GDM1 (cell line): Measurements from ENCODE around the gene GDAP1L1.

Source experiments
- DNase-seq: peaks from one replicate; lab custom pipeline; 2025; lab: John Stamatoyannopoulos, UW

Gene GDAP1L1

DNA sequence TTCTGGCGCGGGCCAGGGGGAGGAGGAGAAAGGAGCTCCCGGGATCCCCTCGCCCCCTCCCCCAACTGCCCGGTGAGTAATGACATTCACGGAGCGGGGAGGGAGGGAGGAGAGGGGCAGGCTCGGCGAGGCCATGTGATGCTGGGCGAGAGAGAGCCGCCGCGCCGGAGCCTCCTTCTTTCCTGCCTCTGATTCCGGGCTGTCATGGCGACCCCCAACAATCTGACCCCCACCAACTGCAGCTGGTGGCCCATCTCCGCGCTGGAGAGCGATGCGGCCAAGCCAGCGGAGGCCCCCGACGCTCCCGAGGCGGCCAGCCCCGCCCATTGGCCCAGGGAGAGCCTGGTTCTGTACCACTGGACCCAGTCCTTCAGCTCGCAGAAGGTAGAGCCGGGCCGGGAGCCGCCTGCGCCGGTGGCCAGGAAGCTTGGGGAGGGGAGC lies at the start of gene GDAP1L1:
GDAP1L1 (plus strand) TSS at position 178 of the 441 bp plus-strand sequence; CDS start at position 205, 27 bp downstream.
- DNase-seq = no peak

DNA sequence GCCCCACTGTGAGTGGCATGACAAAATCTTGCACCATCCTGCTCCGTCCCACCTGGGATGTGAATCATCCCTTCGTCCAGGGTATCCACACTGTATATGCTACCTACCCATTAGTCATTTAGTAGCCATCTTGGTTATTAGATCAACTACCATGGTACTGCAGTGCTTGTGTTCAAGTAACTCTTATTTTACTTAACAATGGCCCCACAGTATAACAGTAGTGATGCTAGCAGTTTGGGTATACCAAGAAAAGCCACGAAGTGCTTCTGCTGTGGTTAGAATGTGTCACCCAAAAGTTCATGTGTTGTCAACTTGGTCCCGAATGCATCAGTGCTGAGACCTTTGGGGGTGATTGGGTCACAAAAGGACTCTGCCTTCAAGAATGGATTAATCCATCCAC lies 48.2 kb upstream of the GDAP1L1 start:
- DNase-seq = no peak

DNA sequence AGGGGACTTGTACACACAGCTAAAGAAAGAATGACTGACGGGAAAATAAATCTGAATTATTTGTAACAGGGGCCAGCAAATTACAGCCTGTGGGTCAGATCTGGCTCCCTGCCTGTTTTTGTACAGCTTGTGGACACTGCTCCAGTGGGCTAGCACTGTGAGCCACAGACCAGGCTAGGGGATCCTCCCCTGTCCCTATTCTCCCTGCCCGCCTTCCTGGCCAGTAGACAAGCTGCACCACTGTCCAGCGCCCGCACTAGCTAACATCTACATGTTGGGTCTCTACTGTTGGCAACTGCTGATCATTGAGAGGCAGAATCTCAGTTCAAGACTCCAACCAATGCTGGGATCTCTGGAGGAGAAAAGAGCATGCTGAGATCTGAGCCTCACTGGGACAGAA lies 47.2 kb upstream of the GDAP1L1 start:
- no peak for DNase-seq

DNA sequence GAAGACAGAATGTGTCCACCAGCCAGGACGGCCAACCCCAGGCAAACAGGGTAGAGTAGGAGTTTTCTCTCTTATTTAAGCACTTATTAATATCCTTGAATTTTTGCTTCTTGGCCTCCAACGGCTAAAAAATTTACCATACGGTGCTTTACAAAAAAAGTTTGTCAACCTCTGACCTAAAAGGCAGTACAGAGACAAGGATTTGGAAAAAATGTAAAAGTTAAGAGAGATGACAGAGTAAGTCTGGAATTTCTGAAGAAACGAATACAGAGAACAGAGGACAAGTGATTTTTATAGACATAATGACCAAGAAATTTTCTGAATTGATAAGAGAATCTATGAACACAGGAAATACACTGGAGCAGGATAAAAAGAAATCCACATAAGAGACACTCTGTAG lies 46.7 kb upstream of the GDAP1L1 start:
- DNase-seq = no peak

DNA sequence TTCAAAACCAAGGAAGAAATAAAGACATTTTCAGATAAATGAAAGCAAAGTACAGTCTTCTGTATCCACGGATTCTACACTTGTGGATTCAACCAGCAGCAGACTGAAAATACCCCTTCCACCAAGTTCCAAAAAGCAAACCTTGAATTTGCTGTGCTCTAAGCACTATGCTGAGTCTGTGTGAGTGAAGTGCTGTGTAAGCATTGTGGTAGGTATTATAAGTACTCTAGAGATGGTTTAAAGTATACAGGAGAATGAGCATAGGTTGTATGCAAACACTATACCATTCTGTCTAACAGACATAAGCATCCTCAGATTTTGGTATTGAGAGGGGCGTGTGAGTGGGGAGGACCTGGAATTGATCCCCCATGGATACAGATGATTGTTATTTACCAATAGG lies 46.1 kb upstream of the GDAP1L1 start:
- no peak for DNase-seq

DNA sequence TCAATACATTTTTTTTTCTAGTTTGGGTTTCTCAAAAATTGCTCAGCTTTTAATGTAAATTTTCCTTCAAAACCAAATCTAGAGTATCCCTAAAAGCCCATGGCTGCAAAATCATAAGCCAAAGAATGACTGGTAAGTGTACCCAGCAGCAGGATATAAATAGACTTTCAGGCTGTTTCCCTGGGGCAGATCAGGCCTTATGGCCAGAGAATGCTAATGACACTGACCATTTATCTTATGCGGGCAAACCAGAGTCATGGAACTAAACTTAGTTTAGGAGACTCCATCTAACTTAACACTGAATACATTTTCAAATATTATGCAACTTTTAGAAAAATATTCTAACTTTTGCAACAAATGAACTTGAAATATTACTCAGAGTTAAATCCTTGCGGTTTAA lies 43.9 kb upstream of the GDAP1L1 start:
- DNase-seq = no peak

DNA sequence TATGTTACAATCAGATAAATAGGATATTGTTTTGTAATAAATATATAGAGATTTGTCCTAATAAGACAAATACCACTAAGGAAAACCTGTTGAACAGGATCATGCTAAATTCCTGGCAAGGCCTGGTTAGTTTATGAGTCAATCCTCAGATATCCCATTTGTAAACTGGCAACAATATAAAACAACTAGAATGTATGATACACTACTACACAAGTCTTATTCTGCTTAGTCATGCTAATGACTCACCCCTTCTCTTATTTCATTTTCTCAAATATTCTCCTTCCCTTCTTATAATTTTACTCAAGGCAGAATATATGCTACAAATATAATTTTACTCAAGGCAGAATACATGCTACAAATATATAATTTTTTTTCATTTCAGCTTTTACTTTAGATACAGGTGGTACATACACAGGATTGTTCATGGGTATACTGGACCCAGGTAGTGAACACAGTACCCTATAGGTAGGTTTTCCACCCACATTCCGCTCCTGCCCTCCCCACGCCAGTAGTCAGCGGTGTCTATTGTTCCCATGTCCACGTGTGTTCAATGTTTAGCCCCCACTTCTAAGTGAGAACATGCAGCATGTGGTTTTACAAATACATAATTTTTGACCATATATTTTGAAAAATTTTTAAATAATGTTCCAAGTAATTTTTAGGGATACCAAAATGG lies 42.8 kb upstream of the GDAP1L1 start:
- DNase-seq = no peak

DNA sequence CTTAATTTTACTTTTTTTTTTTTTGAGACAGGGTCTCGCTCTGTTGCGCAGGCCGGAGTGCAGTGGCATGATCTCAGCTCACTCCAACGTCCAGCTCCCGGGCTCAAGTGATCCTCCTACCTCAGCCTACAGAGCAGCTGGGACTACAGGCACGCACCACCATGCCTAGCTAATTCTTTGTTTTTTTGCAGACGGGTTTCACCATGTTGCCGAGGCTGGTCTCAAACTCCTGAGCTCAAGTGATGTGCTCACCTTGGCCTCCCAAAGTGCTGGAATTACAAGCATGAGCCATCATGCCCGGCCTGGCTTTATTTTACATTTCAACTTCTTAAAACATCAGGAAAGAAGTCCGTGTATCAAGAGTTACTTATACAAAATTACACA lies 42.3 kb upstream of the GDAP1L1 start:
- DNase-seq = no peak

DNA sequence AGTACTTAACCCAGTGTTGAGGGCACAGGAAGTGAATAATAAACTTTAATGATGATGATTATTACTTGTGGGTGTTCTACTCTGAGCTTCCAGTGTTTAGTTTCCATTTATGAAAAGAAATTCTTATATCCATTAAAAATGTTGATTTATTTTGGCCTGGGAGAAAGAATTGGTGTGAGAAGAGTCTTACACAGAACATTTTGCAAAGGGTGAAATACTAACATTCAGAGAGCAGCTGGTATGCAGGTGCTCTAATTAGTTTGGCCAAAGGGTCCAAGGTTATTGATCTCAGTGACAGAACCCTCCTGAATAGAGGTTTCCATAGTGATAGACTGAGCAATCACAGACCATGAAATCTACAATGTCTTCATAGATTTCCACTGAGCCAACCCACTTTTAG lies 41.0 kb upstream of the GDAP1L1 start:
- DNase-seq = no peak

DNA sequence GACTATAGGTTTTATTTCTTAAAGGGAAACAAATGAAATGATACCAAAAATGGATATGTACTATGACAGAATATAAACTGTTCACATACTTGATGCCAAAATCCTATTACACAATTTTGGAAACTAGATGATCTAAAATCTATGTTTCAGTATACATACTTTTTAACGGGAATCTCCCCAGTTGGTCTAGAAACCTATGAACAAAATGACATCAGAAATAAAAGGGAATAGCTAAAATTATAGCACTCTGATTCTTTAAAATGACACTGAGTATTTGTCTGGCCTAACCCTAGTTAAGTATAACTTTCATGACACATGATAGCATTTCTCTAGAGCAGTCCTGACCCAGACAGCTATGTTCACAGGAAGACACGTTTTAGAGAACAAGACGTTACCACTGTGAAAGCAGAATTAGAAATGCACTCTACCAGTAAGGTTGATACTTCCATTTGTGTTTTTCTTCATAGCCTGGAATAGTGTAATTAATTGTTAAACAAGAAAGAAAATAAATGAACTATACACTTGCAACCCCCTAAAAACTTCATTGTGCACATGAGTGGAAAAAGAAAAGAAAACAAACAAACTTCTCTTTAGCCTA lies 39.9 kb upstream of the GDAP1L1 start:
- no peak for DNase-seq

DNA sequence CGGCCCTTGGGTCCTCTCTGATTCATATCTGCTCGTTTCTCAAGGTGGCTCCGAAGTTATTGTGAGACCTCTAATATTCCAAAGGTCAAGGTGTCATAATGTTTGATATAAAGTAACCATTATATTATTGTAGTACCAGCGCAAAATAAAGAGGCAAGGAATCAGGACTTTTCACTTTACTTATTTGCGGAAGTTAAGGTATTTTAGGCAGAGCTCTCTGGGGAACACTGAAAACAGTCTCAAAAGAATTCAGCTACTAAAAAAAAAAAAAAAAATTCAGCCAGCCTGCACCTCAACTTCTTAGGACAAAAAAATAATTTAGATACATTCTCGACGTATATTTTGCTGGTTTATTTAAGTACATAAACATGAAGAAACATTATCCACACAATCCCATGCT lies 38.9 kb upstream of the GDAP1L1 start:
- DNase-seq = no peak

DNA sequence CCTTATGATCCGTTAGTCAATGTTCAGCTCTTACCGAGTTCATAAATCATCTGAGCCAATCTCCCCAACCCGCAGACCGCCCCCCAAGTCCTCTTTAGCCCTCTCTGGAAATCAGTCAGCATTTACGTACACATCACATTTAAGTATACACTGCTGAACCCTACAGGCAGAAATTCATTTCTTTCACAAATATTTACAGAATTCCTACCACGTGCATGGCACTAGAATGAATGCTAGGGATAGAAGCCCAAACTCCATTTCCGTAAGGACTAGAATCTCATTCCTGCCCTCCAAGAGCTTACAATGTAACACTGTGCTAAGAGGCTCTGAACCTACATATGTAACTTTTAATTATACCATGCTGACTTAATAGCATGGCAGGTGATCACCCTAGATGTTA lies 38.3 kb upstream of the GDAP1L1 start:
- DNase-seq = no peak

DNA sequence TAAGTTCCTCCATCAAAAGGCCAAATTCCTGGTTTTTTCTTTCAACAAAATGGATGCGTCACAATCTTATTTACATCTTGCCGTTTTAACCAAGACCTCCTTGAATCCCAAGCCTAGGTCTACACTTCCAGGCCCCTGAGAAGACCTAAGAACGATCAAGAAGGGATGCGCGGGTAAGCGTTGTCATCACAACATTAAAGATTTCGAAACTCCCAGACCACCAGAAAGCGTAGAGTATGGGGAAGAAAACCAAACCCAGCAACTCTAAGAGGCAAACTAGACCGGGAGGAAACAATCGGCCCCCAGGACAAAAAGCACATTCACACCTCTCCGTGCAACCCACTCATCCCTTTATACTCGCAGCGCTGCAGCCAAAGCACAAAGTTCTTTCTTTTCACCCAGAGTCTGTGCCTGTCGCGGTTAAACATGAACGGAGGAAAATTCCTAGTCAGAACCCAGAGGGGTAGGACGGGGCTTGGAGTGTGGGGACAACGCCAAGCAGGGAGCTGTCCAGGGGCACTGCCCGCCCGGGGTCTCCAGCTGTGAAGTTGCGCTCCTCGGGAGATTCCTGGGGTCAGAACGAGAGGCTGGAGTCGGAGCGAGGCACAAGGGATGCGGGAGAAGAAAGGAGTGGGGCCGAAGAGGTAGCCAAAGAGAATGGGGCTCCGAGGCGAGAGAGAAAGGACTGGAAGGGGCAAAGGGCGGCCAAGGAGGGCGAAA lies 37.3 kb upstream of the GDAP1L1 start:
- DNase-seq = no peak

DNA sequence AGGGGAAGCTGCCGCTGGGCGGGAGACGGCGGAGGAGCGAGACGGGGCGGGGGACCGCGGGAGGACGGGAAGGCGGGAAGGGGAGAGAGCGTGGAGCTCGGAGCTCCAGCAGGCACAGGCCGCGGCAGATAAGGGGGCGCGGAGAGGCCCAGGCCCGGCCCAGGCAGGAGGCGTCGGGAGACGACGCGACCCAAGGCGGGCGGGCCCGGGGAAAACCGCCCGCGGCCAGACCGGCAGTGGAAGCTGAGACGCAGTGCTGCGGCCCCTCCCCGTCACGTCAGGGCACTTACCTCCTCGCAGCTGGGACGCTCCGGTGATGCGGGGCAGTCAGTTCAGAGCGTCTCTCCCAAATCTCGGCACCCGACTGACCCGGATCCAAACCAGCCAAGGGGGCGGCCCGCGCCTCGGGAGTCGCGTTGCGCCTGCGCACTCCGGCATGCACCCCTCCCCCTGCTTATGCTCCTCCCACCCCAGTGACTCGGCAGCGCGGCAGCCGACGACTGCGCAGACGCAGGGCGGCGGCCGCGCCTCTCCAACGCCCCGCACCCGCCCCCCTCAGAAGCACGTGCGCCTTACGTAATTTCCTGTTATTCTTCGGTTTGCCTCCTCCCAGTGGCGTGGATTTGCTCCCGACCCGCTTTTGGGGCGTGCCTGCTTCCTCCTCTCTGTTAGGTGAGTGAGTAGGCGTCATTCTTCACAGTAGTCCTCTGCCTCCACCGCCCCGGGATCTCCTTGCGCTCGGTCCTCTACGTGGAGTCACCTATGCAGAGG lies 36.5 kb upstream of the GDAP1L1 start, which contains the start of gene OSER1:
OSER1 (minus strand) TSS at position 366 of the 771 bp plus-strand sequence. CDS start 3,814 bp downstream, outside the sequence.
- DNase-seq = peak; percentile 96

DNA sequence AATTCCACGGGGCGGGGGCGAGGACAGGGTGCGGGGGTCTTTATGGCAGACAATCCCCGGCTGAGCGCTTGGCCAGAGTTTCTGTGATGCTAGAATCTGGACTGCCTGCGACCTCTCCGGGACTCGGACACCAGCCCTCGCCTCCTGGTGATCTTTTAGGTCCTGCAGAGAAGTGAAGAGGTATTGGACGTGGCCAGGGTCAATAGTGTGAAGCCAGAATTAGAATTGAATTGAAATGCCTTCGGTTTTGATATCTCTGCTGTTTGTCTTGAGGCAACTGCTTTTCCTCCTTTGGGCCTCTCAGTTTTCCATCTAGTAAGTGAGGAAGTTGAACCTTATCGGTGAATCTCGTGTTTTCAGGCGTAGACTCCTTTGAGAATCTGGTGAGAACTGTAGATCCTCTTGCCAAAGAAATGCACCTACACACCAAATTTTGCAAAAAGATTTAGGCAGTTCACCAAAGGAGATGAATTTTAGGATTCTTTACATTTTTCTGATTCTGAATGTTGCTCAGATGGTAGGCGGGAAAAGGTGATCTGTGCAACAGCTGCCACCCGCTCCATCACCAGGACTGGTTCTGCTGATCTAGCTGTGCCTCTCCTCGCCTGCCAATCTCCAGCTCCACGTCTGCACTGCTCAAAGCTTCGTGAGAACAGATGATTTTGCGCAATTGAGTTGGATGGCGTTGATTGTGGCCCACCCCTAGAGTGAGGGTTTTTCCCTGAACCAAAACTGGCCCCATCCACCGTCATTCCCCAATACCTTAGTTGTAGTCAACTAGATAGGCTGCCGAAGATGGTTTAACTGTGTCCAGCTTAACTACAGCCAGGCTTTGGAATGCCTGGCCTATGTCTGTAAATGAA lies 35.7 kb upstream of the GDAP1L1 start:
- no peak for DNase-seq

DNA sequence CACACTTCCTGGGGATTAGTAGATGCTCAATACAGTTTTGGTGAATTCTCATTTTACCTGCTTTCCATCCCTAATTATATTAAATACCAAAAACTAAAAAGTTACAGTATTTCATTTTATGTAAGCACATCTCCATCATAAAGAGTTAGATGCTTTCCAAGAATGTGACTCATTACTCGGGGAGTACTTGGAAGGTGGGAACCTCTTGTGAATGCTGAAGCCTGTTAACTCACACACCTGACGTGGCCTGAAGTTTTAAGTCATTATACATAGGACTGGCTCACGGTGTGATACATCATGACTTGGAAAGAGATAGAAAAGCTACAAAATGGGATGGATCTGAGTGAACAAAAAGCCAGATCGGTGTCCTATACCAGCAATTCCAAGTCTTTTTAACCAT lies 34.3 kb upstream of the GDAP1L1 start:
- DNase-seq = no peak

DNA sequence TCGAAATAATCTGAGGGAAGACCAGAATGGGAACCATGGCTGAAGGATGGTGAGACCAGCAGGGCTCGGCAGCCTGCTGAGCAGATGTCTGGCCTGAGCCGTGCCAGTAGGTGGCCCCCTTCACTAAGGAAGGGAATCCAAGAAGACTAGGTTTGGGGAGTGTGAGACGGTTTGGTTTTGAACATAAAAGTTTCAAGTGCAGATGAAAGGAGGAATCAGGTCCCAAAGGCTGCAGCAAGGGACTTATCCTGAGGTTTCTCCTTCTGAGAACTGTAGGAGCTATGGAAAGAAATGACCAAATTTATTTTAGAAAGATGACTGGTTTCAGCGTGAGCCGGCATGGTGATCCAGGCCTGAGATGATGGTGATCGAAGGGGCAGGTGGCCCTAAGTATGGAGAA lies 32.0 kb upstream of the GDAP1L1 start:
- DNase-seq = peak; percentile 47

DNA sequence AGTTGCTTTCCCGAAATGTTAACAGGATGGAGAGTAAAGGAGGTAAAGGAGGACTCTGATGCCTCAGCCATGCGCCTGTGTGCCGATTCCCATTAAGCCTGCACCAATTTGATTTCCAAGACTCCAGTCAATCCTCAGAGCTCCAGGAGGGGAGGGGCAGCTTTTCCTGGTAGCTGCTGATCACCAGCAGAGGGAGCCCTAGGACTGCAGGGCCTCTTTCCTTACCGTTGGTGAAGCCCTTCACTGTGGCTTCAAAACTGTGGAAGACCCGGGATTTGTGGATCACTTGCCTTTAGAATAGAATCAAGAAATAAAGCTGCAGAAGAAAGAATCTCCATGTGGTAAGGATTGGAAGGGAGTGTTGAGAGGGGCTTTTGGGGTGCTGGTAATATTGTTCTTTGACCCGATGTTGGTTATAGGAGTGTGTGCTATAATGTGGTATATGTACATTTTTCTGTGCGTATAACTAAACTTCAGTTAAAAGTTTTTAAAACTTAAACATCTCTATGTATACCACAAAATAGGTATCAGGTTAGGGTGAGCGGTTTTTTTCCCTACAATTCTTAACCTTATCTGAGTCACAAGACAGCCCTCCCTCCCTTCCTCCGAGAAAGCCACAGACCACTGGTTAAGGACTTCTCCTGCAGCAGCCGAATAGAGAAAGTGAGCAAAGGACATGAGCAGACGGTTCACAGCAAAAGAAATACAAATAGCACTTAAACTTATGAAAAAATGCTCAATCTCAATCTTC lies 29.6 kb upstream of the GDAP1L1 start:
- DNase-seq = peak; percentile 61

DNA sequence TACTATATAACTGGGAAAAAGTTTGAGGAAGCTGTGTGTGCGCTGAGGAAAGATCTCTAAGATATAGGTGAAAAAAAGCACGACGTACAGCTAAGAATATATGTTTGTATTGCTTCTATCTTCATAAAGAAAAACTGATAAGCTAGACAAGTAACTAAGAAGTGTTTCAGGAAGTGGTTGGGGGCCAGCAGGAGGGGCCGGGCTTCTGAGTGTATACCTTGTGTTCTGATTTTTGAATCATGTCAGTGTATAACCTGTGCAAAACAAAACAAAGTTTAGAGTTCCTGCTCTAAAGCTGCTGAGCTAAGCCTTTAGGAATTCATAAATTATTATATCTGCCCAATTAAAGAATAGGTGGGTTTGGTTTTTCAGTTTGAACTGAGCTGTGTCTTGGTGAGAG lies 28.7 kb upstream of the GDAP1L1 start:
- no peak for DNase-seq

DNA sequence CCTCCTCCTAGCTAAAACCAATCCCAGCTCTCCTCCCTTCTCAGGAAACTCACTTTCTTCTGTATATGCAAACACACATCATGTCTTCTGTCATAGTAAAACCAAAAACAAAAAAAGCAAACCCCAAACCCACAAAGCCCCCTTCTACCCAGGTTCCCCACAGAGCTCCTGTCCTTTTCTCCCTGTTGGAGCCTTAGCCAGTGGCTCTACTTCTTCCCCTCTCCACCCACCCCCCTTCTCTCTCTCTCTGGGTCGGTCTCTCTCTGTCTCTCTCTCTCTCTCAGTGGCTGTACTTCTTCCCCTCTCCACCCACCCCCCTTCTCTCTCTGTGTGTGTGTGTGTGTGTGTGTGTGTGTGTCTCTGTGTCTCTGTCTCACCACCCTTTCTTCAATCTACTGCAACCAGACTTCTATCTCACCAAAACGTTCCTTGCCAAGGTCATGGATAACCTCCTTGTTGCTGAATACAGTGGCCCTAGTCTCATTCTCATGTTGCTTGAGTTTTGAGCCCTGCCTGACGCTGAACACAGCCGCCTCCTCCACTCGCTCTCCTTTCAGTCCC lies 27.9 kb upstream of the GDAP1L1 start:
- no peak for DNase-seq
